Loucy (cell line): ENCODE results near the gene EMC10.

Experiments
- H2AFZ ChIP-seq: fragments of 200-600 bp; sonication (generic); 2 replicates; pipeline ENCODE4 v1.6.0; 2016; ENCODE audit warnings: antibody characterized with exemption, mild to moderate bottlenecking, low read length, moderate library complexity
- H3F3A ChIP-seq: fragments of 200-600 bp; 2 replicates; pipeline ENCODE4 v1.6.0; 2016; ENCODE audit warnings: antibody characterized with exemption, low read depth, mild to moderate bottlenecking
- H3K27me3 ChIP-seq: fragments of 200-600 bp; sonication (generic); 2 replicates; pipeline ENCODE4 v1.6.1; 2014; ENCODE audit warnings: low read length, mild to moderate bottlenecking; ENCODE audit not compliant: insufficient read depth, poor library complexity, severe bottlenecking
- H3K36me3 ChIP-seq: fragments of 200-600 bp; sonication (generic); 2 replicates; pipeline ENCODE4 v1.6.1; 2016; ENCODE audit warnings: low read length; ENCODE audit not compliant: insufficient read depth
- H3K4me1 ChIP-seq: fragments of 200-600 bp; sonication (generic); 2 replicates; pipeline ENCODE4 v1.5.1; 2014; ENCODE audit warnings: low read length, mild to moderate bottlenecking; ENCODE audit not compliant: insufficient read depth, poor library complexity, severe bottlenecking
- H3K4me2 ChIP-seq: fragments of 200-600 bp; sonication (generic); 2 replicates; pipeline ENCODE4 v1.6.0; 2014; ENCODE audit warnings: antibody characterized with exemption, low read length, low read depth, mild to moderate bottlenecking; ENCODE audit not compliant: poor library complexity, severe bottlenecking
- H3K4me3 ChIP-seq: fragments of 200-600 bp; sonication (generic); 2 replicates; pipeline ENCODE4 v1.5.1; 2014; ENCODE audit warnings: low read length, mild to moderate bottlenecking, mixed read lengths; ENCODE audit not compliant: poor library complexity, severe bottlenecking
- H3K79me2 ChIP-seq: fragments of 200-600 bp; sonication (generic); 2 replicates; pipeline ENCODE4 v1.6.1; 2014; ENCODE audit warnings: low read length; ENCODE audit not compliant: insufficient read depth
- H3K9ac ChIP-seq: fragments of 200-600 bp; sonication (generic); 2 replicates; pipeline ENCODE4 v1.6.0; 2014; ENCODE audit warnings: mild to moderate bottlenecking, low read depth, low read length, moderate library complexity; ENCODE audit not compliant: poor library complexity, severe bottlenecking
- H3K9me2 ChIP-seq: fragments of 200-600 bp; sonication (generic); replicated peaks from 2 replicates; pipeline ENCODE4 v1.6.1; 2016; ENCODE audit warnings: low read depth, low read length, mixed read lengths
- H3K9me3 ChIP-seq: fragments of 200-600 bp; sonication (generic); 2 replicates; pipeline ENCODE4 v1.6.1; 2014; ENCODE audit warnings: mild to moderate bottlenecking, antibody characterized with exemption, low read length, low read depth; ENCODE audit not compliant: insufficient read depth
- H4K20me1 ChIP-seq: fragments of 200-600 bp; sonication (generic); 2 replicates; pipeline ENCODE4 v1.6.0; 2014; ENCODE audit warnings: antibody characterized with exemption, low read length, mild to moderate bottlenecking; ENCODE audit not compliant: insufficient read depth, poor library complexity, severe bottlenecking
- EZH2phosphoT487 ChIP-seq: fragments of 200-600 bp; IDR thresholded peaks from 2 replicates; pipeline ENCODE4 v1.6.1; 2018; ENCODE audit warnings: antibody characterized with exemption, mild to moderate bottlenecking, moderate library complexity, borderline replicate concordance
- TF ChIP-seq, protein P1 (sequence below): fragments of 200-600 bp; sonication (generic); conservative IDR thresholded peaks from 2 replicates; pipeline ENCODE4 v1.5.1; 2014; ENCODE audit warnings: mild to moderate bottlenecking, antibody characterized with exemption, low read length

The EMC10 gene

DNA sequence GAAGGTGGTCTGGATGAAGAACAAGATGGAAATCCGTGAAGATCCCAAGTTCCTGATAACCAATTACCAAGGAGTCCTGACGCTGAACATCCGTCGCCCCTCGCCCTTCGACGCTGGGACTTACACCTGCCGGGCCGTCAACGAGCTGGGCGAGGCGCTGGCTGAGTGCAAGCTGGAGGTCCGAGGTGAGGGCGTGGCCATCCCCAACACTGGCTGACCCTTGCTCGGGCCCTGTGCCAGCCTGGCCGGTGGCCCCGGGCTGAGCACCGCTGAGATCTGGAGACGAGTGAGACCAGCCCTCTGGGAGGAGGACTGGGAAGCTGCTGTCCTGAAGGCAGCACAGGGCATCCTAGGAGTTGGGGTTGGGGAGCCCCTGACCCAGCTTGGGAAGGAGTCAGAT is 12.0 kb upstream of the EMC10 start:
- Histone ChIP-seq H3K79me2 (no peaks in the 10 kb centered on the region), H3K36me3 (no peaks in the 10 kb centered on the region), H3K9ac (no peak overlapping the region), H3K4me1 (no peaks in the 10 kb centered on the region), H3K9me2 (no peaks in the 10 kb centered on the region), H3K4me2 (no peak overlapping the region), H4K20me1 (no peaks in the 10 kb centered on the region), H3K9me3 (no peaks in the 10 kb centered on the region), H3F3A (no peaks in the 10 kb centered on the region), H2AFZ (no peak overlapping the region), H3K4me3 (no peak overlapping the region), H3K27me3 (no peaks in the 10 kb centered on the region)
- TF ChIP-seq EZH2phosphoT487, result no peak
- TF ChIP-seq, protein P1, sequence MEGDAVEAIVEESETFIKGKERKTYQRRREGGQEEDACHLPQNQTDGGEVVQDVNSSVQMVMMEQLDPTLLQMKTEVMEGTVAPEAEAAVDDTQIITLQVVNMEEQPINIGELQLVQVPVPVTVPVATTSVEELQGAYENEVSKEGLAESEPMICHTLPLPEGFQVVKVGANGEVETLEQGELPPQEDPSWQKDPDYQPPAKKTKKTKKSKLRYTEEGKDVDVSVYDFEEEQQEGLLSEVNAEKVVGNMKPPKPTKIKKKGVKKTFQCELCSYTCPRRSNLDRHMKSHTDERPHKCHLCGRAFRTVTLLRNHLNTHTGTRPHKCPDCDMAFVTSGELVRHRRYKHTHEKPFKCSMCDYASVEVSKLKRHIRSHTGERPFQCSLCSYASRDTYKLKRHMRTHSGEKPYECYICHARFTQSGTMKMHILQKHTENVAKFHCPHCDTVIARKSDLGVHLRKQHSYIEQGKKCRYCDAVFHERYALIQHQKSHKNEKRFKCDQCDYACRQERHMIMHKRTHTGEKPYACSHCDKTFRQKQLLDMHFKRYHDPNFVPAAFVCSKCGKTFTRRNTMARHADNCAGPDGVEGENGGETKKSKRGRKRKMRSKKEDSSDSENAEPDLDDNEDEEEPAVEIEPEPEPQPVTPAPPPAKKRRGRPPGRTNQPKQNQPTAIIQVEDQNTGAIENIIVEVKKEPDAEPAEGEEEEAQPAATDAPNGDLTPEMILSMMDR, result no peak

DNA sequence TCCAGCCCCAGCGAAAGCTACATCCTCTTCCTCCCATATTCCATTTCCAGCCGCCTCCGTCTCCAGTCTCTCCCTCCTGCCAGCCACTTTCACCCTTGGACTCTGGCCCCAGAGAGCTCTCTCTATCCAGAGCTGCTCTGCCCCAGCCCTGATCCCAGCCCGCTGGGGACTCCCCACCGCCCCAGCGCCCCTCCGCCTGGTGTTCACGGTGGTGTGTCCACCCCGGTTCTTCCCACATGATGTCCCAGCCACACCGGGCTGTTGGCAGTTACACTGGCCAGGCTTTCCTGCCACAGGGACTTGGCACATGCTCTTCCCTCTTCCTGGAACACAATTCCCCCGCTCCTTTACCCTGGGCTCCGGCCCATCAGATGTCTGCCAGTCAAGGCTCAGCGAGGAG is 11.3 kb upstream of the EMC10 start:
- Histone ChIP-seq H3K27me3 (no peaks in the 10 kb centered on the region), H3K4me2 (no peak overlapping the region), H3K9me2 (no peaks in the 10 kb centered on the region), H2AFZ (no peak overlapping the region), H3K79me2 (no peaks in the 10 kb centered on the region), H3K4me1 (no peaks in the 10 kb centered on the region), H3K9me3 (no peaks in the 10 kb centered on the region), H3K4me3 (no peak overlapping the region), H3F3A (no peaks in the 10 kb centered on the region), H3K36me3 (no peaks in the 10 kb centered on the region), H3K9ac (no peak overlapping the region), H4K20me1 (no peaks in the 10 kb centered on the region)
- TF ChIP-seq, protein P1, result no peak
- no peak for TF ChIP-seq EZH2phosphoT487

DNA sequence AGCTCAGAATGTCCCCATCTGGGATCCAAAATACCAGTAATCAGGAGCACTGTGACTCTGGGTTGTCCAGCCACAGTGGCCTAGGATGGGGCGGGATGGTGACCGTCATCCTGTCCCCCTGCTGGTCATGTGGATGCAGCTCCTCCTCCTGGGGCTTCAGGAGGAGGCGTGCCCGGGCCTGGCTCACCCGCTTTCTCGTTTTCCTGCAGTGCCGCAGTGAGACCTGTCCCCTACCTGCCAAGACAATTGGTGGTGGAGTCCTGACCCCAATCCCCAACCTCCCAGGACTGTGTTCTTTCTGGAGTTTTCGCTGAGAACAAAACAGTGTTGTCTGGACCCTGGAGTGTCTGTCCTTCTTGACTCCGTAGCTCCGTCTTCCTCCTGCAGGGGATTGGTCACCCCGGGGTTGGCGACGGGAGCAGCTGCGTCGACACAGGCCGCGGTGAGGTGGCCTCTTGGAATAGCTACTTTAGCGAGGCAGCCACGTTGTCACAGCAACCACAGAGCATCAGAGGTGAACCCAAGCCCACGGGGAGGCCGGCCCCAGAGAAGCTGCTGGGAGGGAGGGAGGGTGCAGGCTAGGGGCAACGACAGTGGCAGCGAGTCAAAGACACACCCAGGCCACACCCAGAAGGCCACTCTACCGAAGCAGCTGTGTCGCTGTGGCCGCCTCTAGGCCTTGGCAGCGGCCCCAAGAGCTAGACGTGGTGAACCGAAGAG is 10.2 kb upstream of the EMC10 start:
- Histone ChIP-seq H3K9me2 (no peaks in the 10 kb centered on the region), H3K27me3 (no peaks in the 10 kb centered on the region), H3K79me2 (no peaks in the 10 kb centered on the region), H4K20me1 (no peaks in the 10 kb centered on the region), H3K4me2 (no peak overlapping the region), H3F3A (no peaks in the 10 kb centered on the region), H2AFZ (no peak overlapping the region), H3K36me3 (no peaks in the 10 kb centered on the region), H3K9me3 (no peaks in the 10 kb centered on the region), H3K4me3 (no peak overlapping the region), H3K9ac (no peak overlapping the region), H3K4me1 (no peaks in the 10 kb centered on the region)
- TF ChIP-seq EZH2phosphoT487, result no peak
- TF ChIP-seq, protein P1, result no peak
